HG03442 (cell line): Measurements from ENCODE around the gene SENP5.

Experiments used
- ATAC-seq: cut with Tn5 transposase; IDR thresholded peaks from one replicate; pipeline ENCODE4 v1.9.1; 2021; ENCODE audit warnings: mild to moderate bottlenecking, moderate library complexity; ENCODE audit not compliant: unreplicated experiment

SENP5 gene

GRCh38 chr3:196967412-196968232 lies 99.9 kb downstream of the SENP5 start:
- no peak for ATAC-seq

- ATAC-seq: peak; percentile 51
Measured at GRCh38 chr3:196968233-196969133, 100.8 kb downstream of the SENP5 start, which contains the start of gene PIGZ. TSS of gene PIGZ (minus strand) at chr3:196968833. CDS start at chr3:196952031, 16,802 bp downstream.

- ATAC-seq: peak; percentile 38
Measured at GRCh38 chr3:196969134-196969659, 101.5 kb downstream of the SENP5 start.

- peak; percentile 52 for ATAC-seq
Measured at GRCh38 chr3:196969660-196970546, 102.2 kb downstream of the SENP5 start.

- ATAC-seq: no peak
Measured at GRCh38 chr3:196970547-196971093, 102.9 kb downstream of the SENP5 start.

GRCh38 chr3:196971094-196971698 lies 103.5 kb downstream of the SENP5 start:
- ATAC-seq: no peak

- ATAC-seq: no peak
Measured at GRCh38 chr3:196974661-196975060, 106.9 kb downstream of the SENP5 start.

GRCh38 chr3:196975349-196975748 lies 107.6 kb downstream of the SENP5 start:
- no peak for ATAC-seq

GRCh38 chr3:196976941-196977340 lies 109.2 kb downstream of the SENP5 start:
- no peak for ATAC-seq

- ATAC-seq: no peak
Measured at GRCh38 chr3:196979545-196979944, 111.8 kb downstream of the SENP5 start.

- no peak for ATAC-seq
Measured at GRCh38 chr3:196981657-196982056, 113.9 kb downstream of the SENP5 start.

GRCh38 chr3:196983186-196983585 lies 115.5 kb downstream of the SENP5 start:
- ATAC-seq: no peak
